IMR-90 (cell line): ENCODE data around the gene SLC15A3. TPM values are rescaled to one million over a fixed set of nuclear protein-coding genes. Genes with fewer than 3 reads are reported as not detected.

Experiments used
- ATAC-seq: fragments of 200-7000 bp; cut with Tn5 transposase; 2 replicates; pipeline ENCODE4 v1.9.1; 2020; ENCODE audit warnings: low read depth, mild to moderate bottlenecking, moderate library complexity
- BruUV-seq: library from RNA; stranded (reverse); fragments of 400-500 nt; replicated peaks from 2 replicates; lab custom pipeline; 2021; lab: Mats Ljungman, UMichigan
- CTCF ChIA-PET: fragments of 300-600 bp; formaldehyde crosslinking; extraction: SDS; loops from one replicate; lab custom pipeline; 2021; ENCODE audit warnings: antibody characterized with exemption; lab: Yijun Ruan, JAX
- POLR2A ChIA-PET: fragments of 300-600 bp; sonication (Branson Sonifier 250); formaldehyde crosslinking; loops from one replicate; lab custom pipeline; 2022; ENCODE audit warnings: antibody characterized with exemption; ENCODE audit not compliant: unreplicated experiment; lab: Charles Lee
- DNase-seq: peaks from one replicate; pipeline ENCODE4 v3.0.0; 2013
- H2AFZ ChIP-seq: replicated peaks from 2 replicates; pipeline ENCODE3; 2013; ENCODE audit warnings: low read length, mild to moderate bottlenecking; ENCODE audit not compliant: poor library complexity
- H2AK5ac ChIP-seq: 2 replicates; pipeline ENCODE4 v1.6.1; 2013; ENCODE audit warnings: low read depth, low read length, inconsistent platforms
- H2AK9ac ChIP-seq: replicated peaks from 2 replicates; pipeline ENCODE3; 2013; ENCODE audit warnings: mild to moderate bottlenecking, low read depth, low read length, moderate library complexity; ENCODE audit not compliant: poor library complexity
- H2BK120ac ChIP-seq: 2 replicates; pipeline ENCODE4 v1.6.1; 2013; ENCODE audit warnings: low read depth, low read length, inconsistent platforms
- H2BK15ac ChIP-seq: 3 replicates; pipeline ENCODE4 v1.6.1; 2013; ENCODE audit warnings: low read depth, low read length, inconsistent platforms
- H2BK20ac ChIP-seq: 2 replicates; pipeline ENCODE4 v1.6.1; 2013; ENCODE audit warnings: low read depth, mild to moderate bottlenecking, inconsistent platforms, low read length, moderate library complexity
- H2BK5ac ChIP-seq: 2 replicates; pipeline ENCODE4 v1.6.1; 2013; ENCODE audit warnings: mild to moderate bottlenecking, low read depth, low read length, inconsistent platforms; ENCODE audit not compliant: poor library complexity, severe bottlenecking
- H3K14ac ChIP-seq: replicated peaks from 2 replicates; pipeline ENCODE4 v1.6.1; 2013; ENCODE audit warnings: low read depth, low read length, inconsistent platforms
- H3K18ac ChIP-seq: 2 replicates; pipeline ENCODE4 v1.6.1; 2013; ENCODE audit warnings: low read depth, low read length, control low read depth
- H3K23ac ChIP-seq: 2 replicates; pipeline ENCODE4 v1.6.1; 2013; ENCODE audit warnings: low read depth, low read length, inconsistent platforms
- H3K27ac ChIP-seq: 2 replicates; pipeline ENCODE4 v1.5.1; 2013; ENCODE audit warnings: mild to moderate bottlenecking, control low read depth, low read length; ENCODE audit not compliant: insufficient read depth
- H3K27me3 ChIP-seq: 2 replicates; pipeline ENCODE4 v1.6.1; 2013; ENCODE audit warnings: low read length; ENCODE audit not compliant: control insufficient read depth, insufficient read depth
- H3K36me3 ChIP-seq: 2 replicates; pipeline ENCODE4 v1.6.1; 2013; ENCODE audit warnings: low read length, mixed read lengths; ENCODE audit not compliant: control insufficient read depth, insufficient read depth
- H3K4ac ChIP-seq: 2 replicates; pipeline ENCODE4 v1.6.1; 2013; ENCODE audit warnings: low read depth, low read length, inconsistent platforms
- H3K4me1 ChIP-seq: 2 replicates; pipeline ENCODE4 v1.6.1; 2013; ENCODE audit warnings: low read length, mixed read lengths; ENCODE audit not compliant: control insufficient read depth, insufficient read depth
- H3K4me2 ChIP-seq: 2 replicates; pipeline ENCODE4 v1.6.1; 2013; ENCODE audit warnings: low read depth, mild to moderate bottlenecking, control low read depth, low read length, moderate library complexity
- H3K4me3 ChIP-seq: 2 replicates; pipeline ENCODE4 v1.5.1; 2013; ENCODE audit warnings: low read depth, mild to moderate bottlenecking, control low read depth, low read length, moderate library complexity; ENCODE audit not compliant: insufficient read depth
- H3K56ac ChIP-seq: 2 replicates; pipeline ENCODE4 v1.6.1; 2013; ENCODE audit warnings: low read length, inconsistent platforms; ENCODE audit not compliant: insufficient read depth; ENCODE audit errors: extremely low read depth
- H3K79me1 ChIP-seq, 2 experiments: 2 replicates each; pipeline ENCODE4 v1.6.1; 2013; ENCODE audit warnings: low read length in 2 of 2, inconsistent platforms in 1 of 2, low read depth in 1 of 2
- H3K9ac ChIP-seq: 2 replicates; pipeline ENCODE4 v1.6.1; 2013; ENCODE audit warnings: low read depth, low read length, control low read depth
- H3K9me1 ChIP-seq: 2 replicates; pipeline ENCODE4 v1.6.1; 2013; ENCODE audit warnings: low read length, inconsistent platforms; ENCODE audit not compliant: insufficient read depth
- H3K9me3 ChIP-seq: 2 replicates; pipeline ENCODE4 v1.6.1; 2013; ENCODE audit warnings: low read length; ENCODE audit not compliant: control insufficient read depth, insufficient read depth
- H4K20me1 ChIP-seq: 2 replicates; pipeline ENCODE4 v1.6.1; 2013; ENCODE audit warnings: low read length, inconsistent platforms; ENCODE audit not compliant: insufficient read depth
- H4K5ac ChIP-seq: 2 replicates; pipeline ENCODE4 v1.6.1; 2013; ENCODE audit warnings: mild to moderate bottlenecking, low read depth, low read length, control low read depth
- H4K8ac ChIP-seq, 2 experiments: 2 replicates each; pipeline ENCODE4 v1.6.1; 2013; ENCODE audit warnings: low read depth in 2 of 2, low read length in 2 of 2, control low read depth in 1 of 2, inconsistent platforms in 1 of 2
- H4K91ac ChIP-seq: 2 replicates; pipeline ENCODE4 v1.6.1; 2013; ENCODE audit warnings: low read depth, low read length, inconsistent platforms; ENCODE audit not compliant: insufficient read depth
- BHLHE40 ChIP-seq: fragments of 150-350 bp; IDR thresholded peaks from 2 replicates; pipeline ENCODE4 v1.6.1; 2016; ENCODE audit warnings: mild to moderate bottlenecking, low read depth, low read length
- CEBPB ChIP-seq: IDR thresholded peaks from 2 replicates; pipeline ENCODE4 v1.6.1; 2012; ENCODE audit warnings: low read depth, low read length, improper control_type of control experiment
- CHD1 ChIP-seq: IDR thresholded peaks from 2 replicates; pipeline ENCODE4 v1.6.1; 2012; ENCODE audit warnings: low read depth, low read length, improper control_type of control experiment
- CTCF ChIP-seq: conservative IDR thresholded peaks from 2 replicates; pipeline ENCODE4 v1.5.1; 2012; ENCODE audit warnings: mild to moderate bottlenecking, low read depth, low read length, improper control_type of control experiment
- ELK1 ChIP-seq: fragments of 150-350 bp; IDR thresholded peaks from 2 replicates; pipeline ENCODE4 v1.6.1; 2016; ENCODE audit warnings: low read depth, mild to moderate bottlenecking, low read length, moderate library complexity, borderline replicate concordance
- MAFK ChIP-seq: IDR thresholded peaks from 2 replicates; pipeline ENCODE4 v1.6.1; 2012; ENCODE audit warnings: low read depth, low read length, improper control_type of control experiment
- MAZ ChIP-seq: IDR thresholded peaks from 2 replicates; pipeline ENCODE4 v1.6.1; 2012; ENCODE audit warnings: low read depth, mild to moderate bottlenecking, low read length, improper control_type of control experiment, moderate library complexity, borderline replicate concordance
- POLR2A ChIP-seq: IDR thresholded peaks from 2 replicates; pipeline ENCODE4 v1.6.1; 2012; ENCODE audit warnings: mild to moderate bottlenecking, low read depth, low read length
- RAD21 ChIP-seq: IDR thresholded peaks from 2 replicates; pipeline ENCODE4 v1.6.1; 2012; ENCODE audit warnings: low read length, improper control_type of control experiment
- SMC3 ChIP-seq: fragments of 150-350 bp; IDR thresholded peaks from 2 replicates; pipeline ENCODE4 v1.6.1; 2016; ENCODE audit warnings: low read depth, mild to moderate bottlenecking, antibody characterized with exemption, low read length, moderate library complexity
- USF2 ChIP-seq: fragments of 150-350 bp; IDR thresholded peaks from 2 replicates; pipeline ENCODE4 v1.6.1; 2017; ENCODE audit warnings: mild to moderate bottlenecking, antibody characterized with exemption, low read length, low read depth
- WGBS, 2 experiments: methylation state at CpG; one replicate each; pipeline versions ENCODE4 v1.1.5 to v1.1.7; 2013; ENCODE audit warnings: missing lambda C conversion rate in 2 of 2; ENCODE audit not compliant: insufficient read length in 1 of 2; ENCODE audit errors: extremely low coverage in 2 of 2; 5-methylcytosine and 5-hydroxymethylcytosine counted together
- dilution Hi-C: fragments of 300-500 bp; cut with HindIII; formaldehyde crosslinking; loops from one replicate; pipeline ENCODE4 v1.14.3; 2018; ENCODE audit warnings: low sequenced_read_pairs; ENCODE audit not compliant: unreplicated experiment
- in situ Hi-C: fragments of 300-500 bp; cut with MboI; formaldehyde crosslinking; loops from 3 replicates; pipeline ENCODE4 v1.14.3; 2019; ENCODE audit warnings: low sequenced_read_pairs, inconsistent platforms, mixed read lengths
- intact Hi-C: fragments of 100-400 bp; cut with micrococcal nuclease; formaldehyde crosslinking; loops from 2 replicates; pipeline ENCODE4 v1.10.0; 2022
- polyA plus RNA-seq, 3 experiments: library from polyadenylated mRNA; depleted of rRNA; stranded (reverse); fragments of >200 nt; gene quantifications; 2 replicates each; pipeline ENCODE4 v1.2.3, GENCODE V29; 2012; ENCODE audit warnings: low replicate concordance in 1 of 3
- total RNA-seq: library from RNA; depleted of rRNA; stranded (reverse); fragments of >200 nt; gene quantifications from 2 replicates; pipeline ENCODE4 v1.2.3, GENCODE V29; 2012

SLC15A3 gene
- total and polyA plus RNA-seq, 2 of the 4 experiments (the other 2 are of a cell fraction): 3.2 to 4.4 TPM

GRCh38 chr11:60985991-60986915, 34.3 kb upstream of the SLC15A3 start (continued):
- TF ChIP-seq USF2: no peak

- H3K36me3 ChIP-seq: no peaks in the 10 kb centered on the region
- no peak overlapping the region for H2AK9ac ChIP-seq
- H3K14ac ChIP-seq: no peak overlapping the region
- no peak overlapping the region for H3K56ac ChIP-seq
- no peaks in the 10 kb centered on the region for H3K79me1 ChIP-seq
- no peak overlapping the region for H2BK15ac ChIP-seq
- H3K4me1 ChIP-seq: peaks cover 3% of the 10 kb centered on the region
- H3K4ac ChIP-seq: no peak overlapping the region
- no peaks in the 10 kb centered on the region for H4K20me1 ChIP-seq
- no peak overlapping the region for H4K5ac ChIP-seq
- DNase-seq (no peak), ATAC-seq (no peak)
- BruUV-seq: no TSS peak
- H2AFZ ChIP-seq: no peak overlapping the region
- H3K9me1 ChIP-seq: no peaks in the 10 kb centered on the region
- no peak overlapping the region for H3K9ac ChIP-seq
- dilution Hi-C loops (no loop called here), intact Hi-C loops (no loop called here), in situ Hi-C loops (no loop called here)
- H3K18ac ChIP-seq: no peak overlapping the region
- TF ChIP-seq USF2: no peak
- no peak for TF ChIP-seq MAZ
- TF ChIP-seq CTCF: no peak
- TF ChIP-seq SMC3: no peak
- no peak for TF ChIP-seq ELK1
- no peak for TF ChIP-seq RAD21
- no peak for TF ChIP-seq CEBPB
- no peak for TF ChIP-seq CHD1
- TF ChIP-seq MAFK: no peak
- TF ChIP-seq BHLHE40: no peak
- TF ChIP-seq POLR2A: no peak
- no peak overlapping the region for H2BK120ac ChIP-seq
- no peak overlapping the region for H4K91ac ChIP-seq
- no peak overlapping the region for H2BK5ac ChIP-seq
- ChIA-PET POLR2A (no interaction called here), CTCF (no interaction called here)
- H3K9me3 ChIP-seq: no peaks in the 10 kb centered on the region
- no peak overlapping the region for H3K27ac ChIP-seq
- no peak overlapping the region for H3K4me3 ChIP-seq
- WGBS, 2 experiments: no CpG with 5 or more reads among the region's 2 CpGs
- H2BK20ac ChIP-seq: no peak overlapping the region
- H2AK5ac ChIP-seq: no peak overlapping the region
- peaks cover 32% of the 10 kb centered on the region for H3K27me3 ChIP-seq
- H3K23ac ChIP-seq: no peak overlapping the region
- no peak overlapping the region for H4K8ac ChIP-seq
- H3K4me2 ChIP-seq: no peak overlapping the region
These were observed 33.5 kb upstream of the SLC15A3 start for GRCh38 chr11:60985501-60985900.
